Measurements from ENCODE around the gene FYCO1.

The FYCO1 gene

DNA sequence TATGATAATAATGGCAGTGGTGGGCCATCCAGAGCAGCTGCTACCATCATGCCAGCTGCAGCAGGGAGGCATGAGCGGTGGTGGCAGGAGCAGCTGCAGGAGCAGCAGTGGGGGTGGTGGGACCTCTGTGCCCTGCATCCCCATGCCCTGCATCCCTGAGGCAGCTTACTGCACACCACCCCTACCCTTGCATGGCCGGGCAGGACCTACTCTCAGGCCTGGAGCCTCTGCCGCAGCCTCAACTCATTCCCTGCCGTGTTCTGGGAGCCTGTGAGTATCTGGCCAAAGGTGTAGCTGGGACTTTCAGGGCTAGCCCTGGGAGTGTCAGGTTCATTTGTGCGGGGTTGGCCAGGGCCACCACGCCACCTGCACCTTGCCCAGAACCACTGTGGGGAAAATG, 35.0 kb upstream of the FYCO1 start:
- TF ChIP-seq, protein P1, sequence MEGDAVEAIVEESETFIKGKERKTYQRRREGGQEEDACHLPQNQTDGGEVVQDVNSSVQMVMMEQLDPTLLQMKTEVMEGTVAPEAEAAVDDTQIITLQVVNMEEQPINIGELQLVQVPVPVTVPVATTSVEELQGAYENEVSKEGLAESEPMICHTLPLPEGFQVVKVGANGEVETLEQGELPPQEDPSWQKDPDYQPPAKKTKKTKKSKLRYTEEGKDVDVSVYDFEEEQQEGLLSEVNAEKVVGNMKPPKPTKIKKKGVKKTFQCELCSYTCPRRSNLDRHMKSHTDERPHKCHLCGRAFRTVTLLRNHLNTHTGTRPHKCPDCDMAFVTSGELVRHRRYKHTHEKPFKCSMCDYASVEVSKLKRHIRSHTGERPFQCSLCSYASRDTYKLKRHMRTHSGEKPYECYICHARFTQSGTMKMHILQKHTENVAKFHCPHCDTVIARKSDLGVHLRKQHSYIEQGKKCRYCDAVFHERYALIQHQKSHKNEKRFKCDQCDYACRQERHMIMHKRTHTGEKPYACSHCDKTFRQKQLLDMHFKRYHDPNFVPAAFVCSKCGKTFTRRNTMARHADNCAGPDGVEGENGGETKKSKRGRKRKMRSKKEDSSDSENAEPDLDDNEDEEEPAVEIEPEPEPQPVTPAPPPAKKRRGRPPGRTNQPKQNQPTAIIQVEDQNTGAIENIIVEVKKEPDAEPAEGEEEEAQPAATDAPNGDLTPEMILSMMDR (IDR thresholded peaks at IDR 0.05) = no peak
- H3K4me3 Mint-ChIP-seq = no peak overlapping the region
- H3K27ac Mint-ChIP-seq = no peak overlapping the region
- DNase-seq = no peak
- peaks cover 15% of the 10 kb centered on the region for H3K27me3 Mint-ChIP-seq (ENCODE audit: low read depth, poor library complexity)
- no peaks in the 10 kb centered on the region for H3K36me3 Mint-ChIP-seq (ENCODE audit: low read depth)
- no peaks in the 10 kb centered on the region for H3K4me1 Mint-ChIP-seq
- peaks cover 26% of the 10 kb centered on the region for H3K9me3 Mint-ChIP-seq

DNA sequence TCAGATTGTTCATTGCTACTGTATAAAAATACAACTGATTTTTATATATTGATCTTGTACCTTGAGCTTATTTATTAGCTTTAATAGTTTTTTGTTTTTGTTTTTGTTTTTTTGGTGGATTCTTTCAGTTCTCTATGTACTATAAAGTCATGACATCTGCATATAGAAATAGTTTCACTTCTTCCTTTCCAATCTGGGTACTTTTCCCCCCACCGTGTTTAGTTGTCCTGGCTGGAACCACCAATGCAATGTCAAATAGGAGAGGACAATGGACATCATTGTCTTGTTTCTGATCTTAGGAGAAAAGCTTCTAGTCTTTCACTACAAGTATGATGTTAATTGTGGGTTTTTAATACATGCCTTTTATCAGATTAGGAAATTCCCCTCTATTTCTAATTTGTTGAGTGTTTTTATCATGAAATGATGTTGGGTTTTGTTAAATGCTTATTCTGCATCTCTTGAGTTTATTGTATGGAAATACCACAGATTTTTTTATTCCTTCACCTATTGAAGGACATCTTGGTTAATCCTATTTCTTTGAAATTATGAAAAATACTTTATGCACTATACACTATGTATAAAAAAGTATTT, 34.4 kb upstream of the FYCO1 start:
- H3K27me3 Mint-ChIP-seq (ENCODE audit: low read depth, poor library complexity) = peaks cover 15% of the 10 kb centered on the region
- no peaks in the 10 kb centered on the region for H3K36me3 Mint-ChIP-seq (ENCODE audit: low read depth)
- H3K9me3 Mint-ChIP-seq = peaks cover 26% of the 10 kb centered on the region
- H3K27ac Mint-ChIP-seq = no peak overlapping the region
- DNase-seq = no peak
- no peak overlapping the region for H3K4me3 Mint-ChIP-seq
- no peaks in the 10 kb centered on the region for H3K4me1 Mint-ChIP-seq
- TF ChIP-seq, protein P1 (IDR thresholded peaks at IDR 0.05) = no peak

DNA sequence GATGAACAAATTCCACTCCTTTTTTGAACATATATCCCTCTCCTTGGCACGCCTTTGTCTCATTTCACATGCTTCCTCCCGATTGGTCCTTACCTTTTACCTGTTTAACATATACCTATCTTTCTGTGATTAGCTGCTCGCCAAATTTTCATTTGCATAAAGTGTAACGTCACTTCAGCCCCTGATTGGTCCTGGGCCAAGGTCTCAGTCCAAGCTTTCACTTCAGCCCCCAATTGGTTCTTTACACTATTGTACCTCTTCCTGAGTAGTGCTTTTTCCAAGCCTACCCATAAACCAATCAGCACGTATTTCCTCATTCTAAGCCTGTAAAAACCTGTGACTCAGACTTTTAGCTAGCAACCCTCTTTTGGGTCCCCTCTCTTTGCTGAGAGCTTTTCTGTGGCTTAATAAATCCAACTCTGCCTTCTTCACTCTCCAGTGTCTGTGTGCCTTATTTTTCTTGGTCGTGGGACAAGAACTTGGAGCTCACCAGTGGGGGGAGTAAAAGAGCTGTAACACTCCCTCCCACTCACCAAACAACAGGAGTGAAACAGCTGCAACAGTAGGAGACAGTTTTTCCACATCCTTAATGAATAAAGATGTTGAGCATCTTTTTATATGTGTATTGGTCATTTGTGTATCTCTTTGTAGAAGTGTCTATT, 32.2 kb upstream of the FYCO1 start:
- Mint-ChIP-seq H3K36me3 (ENCODE audit: low read depth) (no peaks in the 10 kb centered on the region), H3K9me3 (peaks cover 26% of the 10 kb centered on the region), H3K4me3 (no peak overlapping the region), H3K4me1 (no peaks in the 10 kb centered on the region), H3K27me3 (ENCODE audit: low read depth, poor library complexity) (peaks cover 19% of the 10 kb centered on the region), H3K27ac (no peak overlapping the region)
- no peak for DNase-seq
- TF ChIP-seq, protein P1 (IDR thresholded peaks at IDR 0.05) = no peak

DNA sequence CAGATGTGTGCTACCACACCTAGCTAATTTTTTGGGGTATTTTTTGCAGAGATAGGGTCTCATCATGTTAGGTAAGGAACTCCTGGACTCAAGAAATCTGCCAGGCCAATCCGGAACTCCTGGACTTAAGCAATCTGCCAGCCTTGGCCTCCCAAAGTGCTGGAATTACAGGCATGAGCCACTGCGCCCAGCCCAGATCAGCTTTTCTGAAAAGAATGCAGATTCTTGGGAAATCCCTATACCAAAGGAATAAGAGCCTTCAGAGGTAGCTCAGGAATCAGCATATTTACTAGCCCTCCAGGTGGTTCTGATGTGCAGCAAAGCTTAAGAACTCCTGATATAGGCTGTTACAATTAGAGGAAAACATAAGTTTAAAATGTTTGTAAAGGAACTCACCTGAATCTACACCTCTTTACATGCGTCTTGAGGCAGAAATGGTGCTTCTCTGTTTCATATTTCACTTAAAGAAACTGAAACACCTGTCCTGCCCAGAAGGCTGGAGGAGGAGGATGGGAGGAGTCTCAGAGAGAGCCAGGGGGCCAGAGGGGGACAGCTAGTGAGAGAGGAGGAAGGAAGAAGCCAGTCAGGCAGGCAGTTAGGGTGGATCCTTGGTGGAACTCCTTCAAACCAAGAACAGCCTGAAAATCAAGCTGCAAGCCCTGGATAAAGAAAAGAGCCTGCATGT, 31.5 kb upstream of the FYCO1 start, which contains the start of gene XCR1:
Gene XCR1 (minus strand): TSS at position 463 of the 685 bp plus-strand sequence. CDS start 5,536 bp downstream, outside the sequence.
- peaks cover 26% of the 10 kb centered on the region for H3K9me3 Mint-ChIP-seq
- H3K4me3 Mint-ChIP-seq = no peak within 1 kb of the TSS
- no peak for DNase-seq
- peaks cover 19% of the 10 kb centered on the region for H3K27me3 Mint-ChIP-seq (ENCODE audit: low read depth, poor library complexity)
- H3K27ac Mint-ChIP-seq = no peak within 1 kb of the TSS
- TF ChIP-seq, protein P1 (IDR thresholded peaks at IDR 0.05) = no peak
- no peaks in the 10 kb centered on the region for H3K36me3 Mint-ChIP-seq (ENCODE audit: low read depth)
- H3K4me1 Mint-ChIP-seq = no peaks in the 10 kb centered on the region

DNA sequence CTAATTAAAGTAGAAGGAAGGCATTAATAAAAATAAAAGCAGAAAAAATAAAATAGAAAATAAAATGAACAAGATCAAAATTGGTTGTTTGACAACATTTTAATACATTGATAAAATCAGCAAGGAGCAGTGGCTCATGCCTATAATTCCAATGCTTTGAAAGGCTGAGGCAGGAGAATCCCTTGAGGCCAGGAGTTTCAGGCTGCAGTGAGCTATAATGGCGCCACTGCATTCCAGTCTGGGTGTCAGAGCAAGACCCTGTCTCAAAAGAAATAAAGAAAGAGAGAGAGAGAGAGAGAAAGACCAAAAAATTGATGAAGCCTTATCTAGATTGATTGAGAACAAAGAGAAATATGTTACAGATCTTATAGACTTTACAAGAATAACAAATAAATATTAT, 29.5 kb upstream of the FYCO1 start:
- DNase-seq = no peak

More for the DNA sequence above, 29.5 kb upstream of the FYCO1 start:
- Mint-ChIP-seq H3K27ac (no peak overlapping the region), H3K36me3 (ENCODE audit: low read depth) (no peaks in the 10 kb centered on the region), H3K27me3 (ENCODE audit: low read depth, poor library complexity) (peaks cover 29% of the 10 kb centered on the region), H3K4me3 (no peak overlapping the region), H3K4me1 (no peaks in the 10 kb centered on the region), H3K9me3 (peaks cover 26% of the 10 kb centered on the region)
- TF ChIP-seq, protein P1 (IDR thresholded peaks at IDR 0.05) = no peak

Data from nephron progenitor cell (in vitro differentiated cells).